ENCODE measurements around the gene OSR1.
A peak's percentile ranks its signal among the peaks of the same experiment; 100 is the strongest.

The OSR1 gene

GRCh38 chr2:19359021-19359357 lies 566 bp upstream of the OSR1 start:
- DNase-seq (ENCODE audit: low read depth in 2 of 2): no peak

DNA sequence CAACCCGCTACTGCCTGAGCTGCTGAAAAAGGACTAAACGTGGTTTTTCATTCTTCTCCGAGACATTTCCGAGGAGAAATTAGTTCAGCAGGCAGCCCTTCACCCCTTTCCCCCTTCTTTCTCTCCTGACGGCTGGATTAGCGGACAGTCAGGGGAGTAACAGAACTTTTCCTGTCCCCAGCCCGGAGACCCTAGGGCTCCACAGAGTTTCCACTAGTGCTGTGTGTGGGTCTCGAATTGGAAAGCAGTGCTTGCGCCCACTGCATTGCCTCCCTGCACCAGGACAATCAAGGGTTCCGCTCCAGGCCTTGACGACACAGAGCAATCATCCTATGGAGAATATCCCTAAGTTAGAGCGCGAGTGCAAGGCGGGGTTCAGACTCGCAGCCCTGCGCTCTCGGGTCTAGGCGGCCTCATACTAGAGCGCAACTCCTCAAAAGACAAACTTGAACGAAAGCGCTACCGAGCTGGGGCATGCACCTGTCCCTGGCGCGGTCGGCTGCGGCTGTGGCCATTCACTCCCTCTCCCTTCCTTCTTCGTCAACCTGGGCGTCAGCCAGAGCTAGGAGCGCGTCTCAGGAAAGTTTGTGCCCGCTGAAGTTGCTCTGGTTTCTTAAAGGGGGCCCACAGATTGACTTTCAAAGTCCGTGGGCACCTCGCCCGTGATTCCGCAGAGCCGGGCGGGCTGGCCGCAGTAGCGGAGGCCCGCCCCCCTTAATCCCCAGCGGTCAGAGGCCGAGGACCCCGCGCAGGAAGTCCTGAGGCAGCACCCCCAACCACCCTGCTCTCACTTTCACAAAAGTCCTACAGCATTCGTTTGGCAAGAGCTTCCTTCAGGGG lies 801 bp downstream of the OSR1 start:
- DNase-seq (ENCODE audit: low read depth in 2 of 2): no peak

DNA sequence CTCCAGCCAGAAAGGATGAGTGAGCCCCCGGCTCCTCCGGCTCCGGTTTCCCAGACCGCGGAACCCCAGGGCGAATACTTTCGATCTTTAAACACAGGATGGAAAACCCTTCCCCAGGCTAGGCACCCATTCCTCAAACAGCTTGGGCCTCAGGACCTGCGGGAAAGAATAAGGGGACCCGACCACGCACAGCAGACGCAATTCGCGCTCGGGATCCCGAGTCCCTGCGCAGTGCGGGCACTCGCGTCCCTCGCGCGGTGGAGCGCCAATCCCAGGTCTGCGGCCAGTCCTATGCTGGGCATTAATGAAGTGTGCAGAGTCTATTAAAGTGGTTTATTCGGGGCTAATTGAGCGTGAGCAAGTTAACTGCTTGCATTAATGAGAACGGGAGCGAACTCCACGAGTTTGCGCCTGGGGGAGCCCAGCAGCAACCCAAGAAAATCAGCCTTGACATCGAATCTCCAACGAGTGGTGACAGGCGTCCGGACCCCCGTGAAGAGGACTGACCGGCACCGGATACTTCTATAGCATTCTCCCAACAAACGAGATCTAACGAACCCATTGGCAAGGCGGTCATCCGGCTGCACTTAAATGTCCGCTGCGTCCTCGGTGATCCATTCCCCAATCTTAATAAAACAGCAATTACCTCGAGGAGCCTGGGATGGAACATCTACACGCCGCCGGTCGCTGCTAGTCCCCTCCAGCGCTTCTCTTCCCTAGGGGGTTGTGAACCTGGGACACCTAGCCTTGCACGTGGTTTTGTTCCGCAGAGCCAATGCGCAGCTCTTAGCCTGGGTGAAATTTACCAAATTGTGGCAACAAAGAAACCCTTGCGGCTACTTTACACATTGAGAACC lies 1.6 kb downstream of the OSR1 start:
- no peak for DNase-seq (ENCODE audit: low read depth in 2 of 2)

DNA sequence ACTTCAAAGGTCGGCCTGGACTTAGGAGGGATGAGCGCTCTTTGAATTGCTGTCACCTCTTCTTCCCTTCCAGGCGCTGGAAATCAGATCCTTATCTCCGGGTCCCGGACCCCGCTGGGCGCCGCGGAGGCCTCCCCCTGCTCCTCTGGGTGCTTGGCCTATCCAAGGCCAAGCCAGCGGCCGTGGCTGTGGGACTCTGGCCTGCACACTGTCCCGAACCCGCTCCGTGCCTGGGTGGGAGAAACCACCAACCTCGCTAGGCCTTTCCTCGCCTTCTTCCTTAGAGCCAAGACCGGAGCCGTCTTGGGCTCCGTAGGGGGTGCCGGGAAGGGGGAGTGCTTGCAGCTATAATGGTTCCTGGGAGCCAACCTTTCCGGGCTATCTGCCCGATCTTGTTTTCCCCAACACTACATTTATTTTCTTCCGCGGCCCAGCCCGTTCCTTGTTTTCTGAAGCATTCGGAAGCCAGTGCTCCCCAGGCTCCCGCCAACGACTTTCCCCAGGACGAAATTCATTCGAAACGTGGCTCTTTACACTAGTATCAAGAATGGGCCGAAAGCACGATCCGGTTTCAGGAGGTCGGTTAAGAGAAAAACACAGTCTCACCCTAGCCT lies 2.4 kb downstream of the OSR1 start:
- DNase-seq (ENCODE audit: low read depth in 2 of 2): no peak

GRCh38 chr2:19355416-19355821 lies 3.0 kb downstream of the OSR1 start:
- no peak for DNase-seq (ENCODE audit: low read depth in 2 of 2)

DNA sequence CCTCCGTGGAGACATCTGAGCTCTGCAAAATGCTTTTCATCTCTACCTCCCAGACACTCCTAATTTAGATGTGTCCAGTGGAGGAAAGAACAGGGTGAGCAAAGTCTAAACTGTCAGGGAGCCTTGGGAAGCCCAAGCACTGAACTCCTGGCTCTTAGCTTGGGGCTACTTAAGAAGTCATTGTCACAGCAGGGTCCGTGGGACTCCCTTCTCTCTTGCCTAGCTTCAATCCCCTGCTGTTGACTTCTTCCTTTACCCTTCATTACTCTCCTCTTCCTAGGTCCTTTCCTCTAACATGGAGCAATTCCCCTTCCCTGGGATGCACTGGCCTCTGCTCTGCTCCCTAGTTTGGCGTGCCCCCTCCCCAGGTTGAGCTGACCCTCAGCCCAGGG lies 3.4 kb downstream of the OSR1 start:
- no peak for DNase-seq (ENCODE audit: low read depth in 2 of 2)

DNA sequence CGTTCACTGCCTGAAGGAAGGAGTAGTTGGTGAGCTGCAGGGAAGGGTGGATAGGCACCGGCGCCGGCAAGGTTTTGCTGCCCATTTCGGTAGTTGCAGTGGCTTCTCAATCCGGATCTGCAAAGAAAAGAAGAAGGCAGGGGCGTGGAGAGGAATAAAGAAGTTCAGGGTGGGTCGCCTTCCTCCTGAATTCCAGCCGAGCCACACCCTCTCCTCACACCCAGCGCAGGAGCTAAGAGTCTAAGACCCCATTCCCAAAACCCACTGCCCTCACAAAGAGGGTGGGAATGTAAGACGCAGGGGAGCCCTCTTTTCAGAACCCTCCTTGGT lies 4.7 kb downstream of the OSR1 start:
- DNase-seq (ENCODE audit: low read depth in 2 of 2): no peak

GRCh38 chr2:19352946-19353720 lies 5.3 kb downstream of the OSR1 start:
- no peak for DNase-seq (ENCODE audit: low read depth in 2 of 2)

GRCh38 chr2:19351899-19352697 lies 6.3 kb downstream of the OSR1 start:
- no peak for DNase-seq (ENCODE audit: low read depth in 2 of 2)

- no peak for DNase-seq (ENCODE audit: low read depth in 2 of 2)
Observed at GRCh38 chr2:19351499-19351898, 6.9 kb downstream of the OSR1 start.

DNA sequence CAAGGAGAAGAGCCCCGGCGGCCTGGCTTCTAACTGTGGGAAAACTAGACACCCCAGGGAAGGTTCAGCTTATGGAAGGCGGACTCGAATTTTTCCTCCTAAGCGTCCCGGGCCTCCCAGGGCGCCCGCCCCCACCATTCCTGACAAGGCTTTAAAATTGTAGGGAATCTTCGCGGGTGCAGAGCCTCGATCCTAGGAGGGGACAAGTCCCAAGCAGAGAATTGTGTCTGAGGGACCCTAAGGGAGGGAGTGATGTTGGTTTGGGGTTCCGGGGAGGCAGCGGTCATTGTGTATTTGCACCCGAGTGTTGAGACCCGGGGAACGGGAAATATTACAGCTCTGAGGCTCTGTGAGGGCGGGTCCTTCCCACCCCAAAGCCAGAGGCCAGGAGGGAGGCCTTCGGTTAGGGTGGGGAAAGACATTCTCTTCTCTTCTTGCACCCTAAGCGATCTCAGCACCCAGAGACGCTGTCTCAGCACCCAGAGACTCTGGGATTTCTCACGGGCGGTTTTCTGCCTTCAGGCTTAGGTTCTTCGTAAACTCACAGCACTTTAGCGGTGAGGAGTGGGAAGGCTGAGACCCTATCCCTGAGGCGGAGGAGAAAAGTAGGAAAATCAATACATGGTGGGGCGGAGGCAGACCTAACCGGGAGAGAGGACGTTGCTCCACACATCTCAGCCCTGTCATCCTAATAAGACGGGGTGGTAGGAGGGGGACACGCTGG lies 7.6 kb downstream of the OSR1 start:
- no peak for DNase-seq (ENCODE audit: low read depth in 2 of 2)

DNA sequence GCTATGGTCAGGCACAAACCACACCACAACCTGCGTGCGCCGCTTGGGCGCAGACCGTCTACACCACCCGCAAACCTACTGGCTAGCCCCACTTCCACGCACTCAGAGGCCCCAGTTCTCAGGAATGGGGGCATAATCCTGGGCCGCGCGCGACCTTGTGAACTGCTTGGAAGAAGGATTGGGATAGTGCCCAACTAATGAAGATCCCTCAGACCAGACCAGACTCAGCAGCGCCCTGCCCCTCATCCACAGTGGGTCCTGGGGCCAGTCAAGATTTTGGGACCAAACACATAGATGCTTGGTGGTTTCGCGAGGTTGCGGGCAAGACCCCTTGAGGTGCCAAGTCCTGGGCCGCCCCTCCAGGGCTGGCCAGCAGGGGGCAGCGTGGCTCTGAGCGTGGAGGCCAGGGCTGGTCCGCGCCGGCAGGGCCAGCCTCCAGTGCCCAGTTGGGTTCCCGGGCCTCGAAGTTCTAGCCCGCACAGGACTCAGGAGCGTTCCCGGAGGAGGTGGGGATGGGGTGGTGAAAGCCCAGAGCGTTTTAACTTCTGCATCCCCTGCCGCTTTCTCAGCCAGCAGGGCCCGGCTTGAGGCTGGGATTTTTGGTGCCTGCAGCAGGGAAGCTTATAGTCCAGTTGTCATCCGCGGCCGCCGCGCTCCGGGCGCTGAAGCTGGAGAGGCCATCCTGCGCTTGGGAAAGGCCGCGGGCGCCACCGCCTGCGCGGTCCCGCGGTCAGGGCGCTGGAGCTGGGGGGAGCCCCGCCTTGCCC lies 8.3 kb downstream of the OSR1 start:
- no peak for DNase-seq (ENCODE audit: low read depth in 2 of 2)

DNA sequence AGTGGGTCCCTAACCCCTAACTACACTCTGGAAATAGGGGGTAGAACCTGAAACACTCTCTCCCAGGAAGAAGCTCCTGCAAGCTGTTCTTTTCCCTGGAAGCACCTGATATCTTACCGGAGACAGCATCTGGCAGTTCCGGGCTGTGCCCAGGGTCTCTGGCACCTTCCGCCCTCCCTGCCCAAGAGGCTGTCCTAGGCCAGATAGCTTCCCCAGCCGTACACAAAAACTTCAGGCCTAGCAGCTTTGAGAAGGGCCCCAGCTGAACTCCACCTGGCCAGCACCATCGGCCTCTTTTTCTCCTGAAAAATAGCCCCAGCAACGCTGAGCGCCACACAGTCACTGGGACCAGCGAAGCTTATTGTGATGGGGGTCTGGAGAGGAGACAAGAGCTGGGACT lies 9.7 kb downstream of the OSR1 start:
- no peak for DNase-seq (ENCODE audit: low read depth in 2 of 2)

- peak; percentile 83 to 90 for DNase-seq (ENCODE audit: low read depth in 2 of 2)
Observed at GRCh38 chr2:19347619-19348562, 10.5 kb downstream of the OSR1 start.

DNA sequence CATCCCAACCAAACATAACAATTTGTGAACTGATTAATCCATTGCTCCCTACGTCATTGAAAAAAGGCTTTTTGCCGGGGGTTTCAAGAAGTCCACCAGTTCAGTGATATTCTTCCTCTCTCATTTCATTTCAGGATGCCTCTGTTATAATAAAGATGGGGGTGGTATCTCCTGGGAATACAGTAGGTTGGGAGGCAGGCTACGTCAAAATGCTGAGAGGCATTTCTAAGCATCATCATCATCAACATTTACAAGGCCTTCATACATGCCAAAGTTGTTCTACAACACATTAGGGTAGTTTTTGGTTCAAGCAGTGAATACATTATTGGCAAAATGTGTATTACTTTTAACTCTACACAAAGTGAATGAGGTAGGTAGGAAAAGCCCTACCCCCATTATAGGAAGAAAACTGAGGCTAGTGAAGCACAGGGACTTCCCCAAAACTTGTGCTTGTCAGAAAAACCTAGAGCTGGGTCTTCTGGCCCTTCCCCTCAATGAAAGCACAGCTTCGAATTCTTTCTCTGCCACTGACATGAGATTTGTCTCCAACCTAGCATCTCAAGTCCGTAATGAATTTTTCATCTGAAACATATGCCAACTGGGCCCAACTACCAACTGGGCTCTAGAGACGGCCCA lies 11.3 kb downstream of the OSR1 start:
- no peak for DNase-seq (ENCODE audit: low read depth in 2 of 2)

GRCh38 chr2:19337742-19338141 lies 20.7 kb downstream of the OSR1 start:
- no peak for DNase-seq (ENCODE audit: low read depth in 2 of 2)

DNA sequence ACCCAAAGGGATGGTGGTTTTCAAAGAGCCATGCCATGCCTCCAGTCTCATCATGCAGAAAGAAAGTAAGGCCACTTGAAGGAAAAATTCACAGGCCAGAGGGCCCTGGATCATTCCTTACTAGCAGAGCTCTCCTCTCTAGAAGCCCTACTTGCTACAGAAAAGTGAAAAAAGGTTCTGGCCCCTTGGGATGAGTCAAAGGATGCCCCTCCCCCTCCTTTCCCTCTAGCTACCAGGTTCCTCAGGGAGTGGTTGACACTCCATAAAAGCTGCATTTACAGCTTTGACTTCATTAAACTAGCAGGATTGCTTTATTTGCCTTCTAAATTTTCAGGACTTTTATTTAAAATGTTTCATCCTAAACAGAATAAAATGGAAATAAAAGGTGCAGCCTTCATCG lies 21.2 kb downstream of the OSR1 start:
- DNase-seq (ENCODE audit: low read depth in 2 of 2): no peak

- DNase-seq (ENCODE audit: low read depth in 2 of 2): no peak
Observed at GRCh38 chr2:19336781-19337180, 21.6 kb downstream of the OSR1 start.

Measured in activated CD8-positive, alpha-beta memory T cell treated with anti-CD3 and anti-CD28 coated beads for 4 hours (primary cell).